ENCODE results near the gene JADE2.

The JADE2 gene

DNA sequence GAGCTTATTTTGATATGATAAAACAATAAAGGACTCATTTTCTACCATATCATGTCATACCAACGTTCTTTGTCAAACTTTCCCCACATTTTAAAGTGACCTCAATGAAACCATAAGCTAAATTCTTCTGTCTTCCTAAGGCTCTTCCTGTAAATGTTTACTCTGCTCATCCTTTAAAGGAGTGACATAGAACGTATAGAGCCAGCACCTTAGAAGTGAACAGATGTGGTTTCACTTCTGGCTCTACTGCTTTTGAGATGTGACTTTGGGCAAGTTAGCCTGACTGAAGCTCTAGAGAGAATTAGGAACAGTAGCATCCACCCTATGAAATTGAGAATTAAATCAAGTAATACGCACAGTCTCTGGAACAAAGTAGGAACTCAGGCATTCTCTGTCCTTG lies 83.1 kb downstream of the JADE2 start:
- no peak overlapping the region; the same call in 1 of the 2 replicates for H3K4me3 ChIP-seq (ENCODE audit: low read length)
- no peak for TF ChIP-seq ZNF274 (IDR thresholded peaks at IDR 0.05; ENCODE audit: low read depth, low read length)

DNA sequence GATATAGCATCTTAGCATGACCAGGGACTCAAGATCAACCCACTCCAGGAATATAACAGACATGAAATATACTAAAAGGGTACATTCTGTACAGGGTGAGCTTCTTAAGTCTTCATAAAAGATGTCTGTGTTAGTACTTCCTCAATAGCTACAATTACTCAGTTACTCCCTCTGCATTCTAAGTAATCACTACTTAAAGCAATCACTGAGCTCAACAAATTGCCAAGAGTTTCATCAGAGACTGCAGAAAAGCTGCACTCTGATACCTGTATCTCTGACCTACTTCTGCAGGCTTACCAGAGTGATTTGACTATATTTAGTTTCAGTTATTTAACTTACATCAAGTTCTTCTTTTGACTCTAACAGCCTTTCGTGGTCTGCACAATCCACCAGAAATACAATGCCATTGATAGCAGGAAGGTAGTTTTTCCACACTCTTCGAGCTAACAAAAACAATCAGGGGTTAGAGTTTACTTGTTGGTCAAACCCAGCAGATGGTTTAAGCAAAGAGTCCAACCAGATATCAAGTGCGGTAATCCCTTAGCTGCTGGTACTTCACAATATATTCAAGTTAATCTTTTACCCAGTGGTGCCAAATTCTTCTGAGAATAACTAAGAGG lies 83.9 kb downstream of the JADE2 start:
- no peak for TF ChIP-seq ZNF274 (IDR thresholded peaks at IDR 0.05; ENCODE audit: low read depth, low read length)
- peak overlapping the region; percentile 33; the same call in 1 of the 2 replicates for H3K4me3 ChIP-seq (ENCODE audit: low read length)

DNA sequence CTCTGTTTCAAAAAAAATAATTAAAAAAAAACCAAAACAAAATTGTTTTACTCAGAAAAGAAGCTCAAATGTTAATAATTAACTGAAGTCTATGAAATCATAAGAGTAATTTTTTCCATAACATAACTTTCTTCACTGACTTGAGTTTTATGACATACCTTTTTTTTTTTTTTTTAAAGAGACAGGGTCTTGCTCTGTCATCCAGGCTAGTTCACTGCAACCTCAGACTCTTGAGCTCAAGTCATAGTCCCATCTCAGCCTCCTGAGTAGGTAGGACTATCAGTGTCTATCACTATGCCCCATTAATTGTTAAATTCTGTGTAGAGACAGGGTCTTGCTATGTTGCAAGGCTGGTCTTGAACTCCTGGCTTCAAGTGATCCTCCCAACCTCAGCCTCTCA lies 85.3 kb downstream of the JADE2 start:
- no peak for TF ChIP-seq ZNF274 (IDR thresholded peaks at IDR 0.05; ENCODE audit: low read depth, low read length)
- no peak overlapping the region for H3K4me3 ChIP-seq (ENCODE audit: low read length)

DNA sequence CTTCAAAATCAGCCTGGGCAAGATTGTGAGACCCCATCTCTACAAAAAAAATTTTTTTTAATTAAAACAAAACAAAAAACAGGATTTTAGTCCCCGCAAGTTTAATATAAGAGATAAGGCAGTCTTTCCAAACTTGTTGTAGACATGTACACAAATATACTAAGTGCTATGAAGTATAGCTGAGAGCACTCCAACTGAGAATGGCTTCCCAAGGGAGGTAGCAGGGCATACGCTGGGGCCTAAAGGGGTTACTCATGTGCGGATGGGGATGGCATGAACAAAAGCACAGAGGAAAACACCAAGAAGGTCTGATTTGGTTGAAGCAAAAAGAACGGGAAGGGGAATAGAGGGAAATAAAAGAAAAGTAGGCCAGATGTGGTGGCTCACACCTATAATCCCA lies 86.0 kb downstream of the JADE2 start:
- TF ChIP-seq ZNF274 (IDR thresholded peaks at IDR 0.05; ENCODE audit: low read depth, low read length) = no peak
- H3K4me3 ChIP-seq (ENCODE audit: low read length) = no peak overlapping the region

DNA sequence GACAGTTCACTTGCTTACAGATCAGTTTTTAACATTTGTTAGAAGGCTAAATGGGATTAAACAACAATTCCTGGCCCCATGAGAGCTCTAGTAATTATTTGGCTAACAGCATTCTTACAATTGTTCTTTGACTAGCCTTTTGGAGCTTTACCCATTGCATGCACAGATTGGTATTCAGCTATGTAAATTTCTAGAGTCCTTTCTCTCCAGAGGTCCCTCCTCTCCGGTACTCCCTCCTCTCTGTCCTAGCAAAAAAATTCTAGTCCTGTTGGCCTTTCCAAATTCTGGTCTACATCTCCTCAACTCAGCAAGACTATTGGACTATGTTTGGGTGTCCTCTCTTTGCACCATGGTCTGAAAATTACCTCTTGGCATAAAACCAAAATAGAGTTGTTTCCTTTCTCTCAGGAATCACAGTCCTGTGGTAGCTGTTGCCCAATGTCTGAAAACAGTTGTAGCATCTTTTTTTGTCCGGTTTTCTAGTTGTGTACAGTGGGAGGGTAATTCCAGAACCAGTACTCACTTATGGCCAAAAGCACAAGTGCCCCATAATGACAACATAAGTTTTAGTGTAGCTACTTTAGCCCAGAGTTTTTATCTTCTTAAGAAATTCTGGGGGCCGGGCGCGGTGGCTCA lies 89.1 kb downstream of the JADE2 start:
- no peak overlapping the region for H3K4me3 ChIP-seq (ENCODE audit: low read length)
- no peak for TF ChIP-seq ZNF274 (IDR thresholded peaks at IDR 0.05; ENCODE audit: low read depth, low read length)

DNA sequence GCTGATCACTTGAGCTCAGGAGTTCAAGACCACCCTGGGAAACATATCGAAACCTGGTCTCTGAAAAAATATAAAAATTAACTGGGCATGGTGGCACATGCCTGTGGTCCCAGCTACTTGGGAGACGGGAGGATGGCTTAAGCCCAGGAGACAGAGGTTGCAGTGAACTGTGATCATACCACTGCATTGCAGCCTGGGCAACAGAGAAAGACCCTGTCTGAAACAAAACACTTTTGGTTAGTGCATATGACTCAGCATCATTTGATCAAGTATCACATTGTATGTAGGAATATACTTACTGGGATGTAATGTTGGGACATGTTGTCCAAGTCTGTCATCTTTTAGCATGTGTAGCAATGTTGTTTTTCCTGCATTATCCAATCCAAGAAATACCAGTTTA lies 95.2 kb downstream of the JADE2 start:
- TF ChIP-seq ZNF274 (IDR thresholded peaks at IDR 0.05; ENCODE audit: low read depth, low read length) = no peak

DNA sequence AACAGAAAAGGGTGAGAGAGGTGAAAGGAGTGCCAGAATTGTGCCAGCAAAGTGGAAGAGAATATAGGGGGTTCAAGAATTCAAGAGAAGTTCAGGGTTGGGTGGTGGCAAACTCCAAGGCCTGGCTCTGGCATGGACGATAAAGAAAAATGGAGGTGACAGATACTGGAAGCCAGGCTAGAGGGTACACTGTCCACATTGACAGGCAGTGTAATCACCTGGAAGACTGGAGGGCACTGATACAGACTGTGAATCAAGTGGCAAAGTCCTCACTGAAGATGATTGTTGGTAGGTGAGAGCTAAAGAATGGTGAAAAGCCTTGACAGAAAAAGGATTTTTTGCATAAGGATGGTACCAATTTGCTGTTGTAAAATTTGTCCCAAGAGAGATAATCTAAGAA lies 100.1 kb downstream of the JADE2 start:
- no peak overlapping the region for H3K4me3 ChIP-seq (ENCODE audit: low read length)
- no peak for TF ChIP-seq ZNF274 (IDR thresholded peaks at IDR 0.05; ENCODE audit: low read depth, low read length)

More for the DNA sequence above, 95.2 kb downstream of the JADE2 start:
- no peak overlapping the region for H3K4me3 ChIP-seq (ENCODE audit: low read length)

DNA sequence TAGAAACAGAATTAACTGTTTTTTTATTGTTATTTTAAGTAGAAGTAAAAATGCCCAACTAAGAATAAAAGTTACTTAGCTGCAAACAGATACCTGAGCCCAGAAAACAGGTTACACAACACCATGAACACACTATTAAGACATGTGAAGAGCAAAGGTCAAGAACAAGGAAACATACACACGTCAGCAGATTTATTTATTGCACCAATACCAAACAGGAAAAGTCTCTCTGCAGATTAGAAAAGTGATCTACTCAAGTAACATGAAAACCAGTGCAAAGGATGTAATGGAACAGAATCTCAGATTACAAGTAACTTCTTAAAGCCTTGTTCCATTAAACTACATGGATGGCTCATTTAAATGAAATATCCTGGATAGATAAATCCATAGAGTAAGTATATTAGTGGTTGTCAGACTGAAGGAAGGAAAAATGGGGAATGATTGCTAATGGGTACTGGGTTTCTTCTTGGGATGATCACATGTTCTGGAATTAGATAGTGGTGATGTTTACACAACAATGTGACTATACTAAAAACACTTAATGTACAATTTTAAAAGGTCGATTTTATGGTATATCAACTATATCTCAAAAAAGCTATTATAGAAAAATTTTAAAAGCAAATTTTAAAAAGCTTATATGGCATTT lies 101.0 kb downstream of the JADE2 start:
- TF ChIP-seq ZNF274 (IDR thresholded peaks at IDR 0.05; ENCODE audit: low read depth, low read length) = no peak
- no peak overlapping the region for H3K4me3 ChIP-seq (ENCODE audit: low read length)
